ENCODE measurements around the gene BICC1.
"Not testable (repeated sequence)": the region's sequence is repeated elsewhere in the genome, so short reads cannot be mapped to it uniquely, and the experiment has no call there.

BICC1 gene

GRCh38 chr10:58856508-58857240 is 344.0 kb downstream of the BICC1 start:
- peak; percentile 73 to 95 for DNase-seq (ENCODE audit: low read depth in 1 of 2, low spot score in 1 of 2)
- peak; percentile 64; the same call in 1 of the 2 replicates for TF ChIP-seq JUND (IDR thresholded peaks at IDR 0.05; ENCODE audit: low read depth)
- in situ Hi-C loops (cut with HindIII; ENCODE audit: low pct_unique_long_range_greater_than_20kb, low sequenced_read_pairs), result no loop called here

GRCh38 chr10:58857251-58857805 is 344.7 kb downstream of the BICC1 start:
- no peak for TF ChIP-seq JUND (IDR thresholded peaks at IDR 0.05; ENCODE audit: low read depth)
- in situ Hi-C loops (cut with HindIII; ENCODE audit: low pct_unique_long_range_greater_than_20kb, low sequenced_read_pairs), result no loop called here
- DNase-seq (ENCODE audit: low read depth in 1 of 2, low spot score in 1 of 2), result no peak

- in situ Hi-C loops (cut with HindIII; ENCODE audit: low pct_unique_long_range_greater_than_20kb, low sequenced_read_pairs), result not testable (repeated sequence)
Observed at GRCh38 chr10:58858123-58858522, 345.5 kb downstream of the BICC1 start.

DNA sequence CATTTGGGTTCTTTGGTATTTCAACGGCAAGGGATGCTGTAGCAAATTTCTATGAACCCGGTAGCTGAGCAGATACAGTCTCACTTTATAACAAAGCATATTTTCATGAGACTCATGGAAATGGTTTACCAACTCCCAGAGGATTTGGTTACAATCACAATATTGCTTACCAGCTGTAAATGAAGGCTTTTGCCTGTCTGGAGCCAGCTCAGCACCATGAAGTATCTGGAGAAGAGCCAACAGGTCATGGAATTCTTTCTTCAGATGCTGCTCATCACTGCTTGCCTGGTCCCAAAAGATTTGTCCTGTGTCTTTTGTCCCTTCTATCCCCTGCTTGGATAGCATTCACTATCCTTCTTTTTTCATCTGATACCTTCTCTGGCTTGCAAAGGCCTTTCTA is 346.9 kb downstream of the BICC1 start:
- in situ Hi-C loops (cut with HindIII; ENCODE audit: low pct_unique_long_range_greater_than_20kb, low sequenced_read_pairs), result no loop called here
- DNase-seq (ENCODE audit: low read depth in 1 of 2, low spot score in 1 of 2), result no peak
- TF ChIP-seq JUND (IDR thresholded peaks at IDR 0.05; ENCODE audit: low read depth), result no peak

More at GRCh38 chr10:58858123-58858522, 345.5 kb downstream of the BICC1 start:
- DNase-seq (ENCODE audit: low read depth in 1 of 2, low spot score in 1 of 2), result not testable (repeated sequence)

GRCh38 chr10:58867683-58868082 is 355.0 kb downstream of the BICC1 start:
- in situ Hi-C loops (cut with HindIII; ENCODE audit: low pct_unique_long_range_greater_than_20kb, low sequenced_read_pairs), result no loop called here

DNA sequence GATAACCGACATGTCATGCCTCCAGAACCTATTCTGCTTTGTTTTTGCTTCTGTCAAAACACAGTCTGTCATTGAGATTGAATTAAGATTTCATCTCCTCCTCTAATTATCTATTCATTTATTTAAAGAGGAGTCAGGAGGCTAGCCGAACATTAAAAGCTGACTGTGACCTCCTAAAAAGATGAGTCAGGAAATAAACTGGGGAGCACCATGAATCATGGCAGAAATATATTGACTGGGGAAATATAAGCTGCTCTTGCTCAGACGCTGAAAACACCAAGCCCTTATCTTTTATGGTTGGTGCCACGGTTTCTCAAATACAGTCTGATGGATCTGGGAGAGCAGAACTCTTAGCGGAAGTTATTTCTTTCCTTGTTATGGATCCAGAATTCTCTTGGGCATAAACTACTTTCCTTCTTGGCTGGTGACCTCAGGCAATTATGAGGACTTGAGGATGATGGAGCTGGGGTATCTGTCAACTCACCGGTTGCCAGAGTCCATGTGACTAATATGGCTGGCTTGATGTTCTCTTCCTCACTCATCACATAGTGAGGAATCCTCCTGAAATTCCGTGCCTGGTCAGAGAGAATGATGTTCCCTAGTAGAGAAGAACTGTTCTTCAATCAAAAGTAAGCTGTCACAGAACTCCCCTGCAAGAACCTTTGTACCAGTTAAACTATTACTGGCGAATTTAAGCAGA is 356.2 kb downstream of the BICC1 start:
- in situ Hi-C loops (cut with HindIII; ENCODE audit: low pct_unique_long_range_greater_than_20kb, low sequenced_read_pairs), result no loop called here
- no peak for DNase-seq (ENCODE audit: low read depth in 1 of 2, low spot score in 1 of 2)
- no peak for TF ChIP-seq JUND (IDR thresholded peaks at IDR 0.05; ENCODE audit: low read depth)

More at GRCh38 chr10:58867683-58868082, 355.0 kb downstream of the BICC1 start:
- TF ChIP-seq JUND (IDR thresholded peaks at IDR 0.05; ENCODE audit: low read depth), result no peak
- no peak for DNase-seq (ENCODE audit: low read depth in 1 of 2, low spot score in 1 of 2)

DNA sequence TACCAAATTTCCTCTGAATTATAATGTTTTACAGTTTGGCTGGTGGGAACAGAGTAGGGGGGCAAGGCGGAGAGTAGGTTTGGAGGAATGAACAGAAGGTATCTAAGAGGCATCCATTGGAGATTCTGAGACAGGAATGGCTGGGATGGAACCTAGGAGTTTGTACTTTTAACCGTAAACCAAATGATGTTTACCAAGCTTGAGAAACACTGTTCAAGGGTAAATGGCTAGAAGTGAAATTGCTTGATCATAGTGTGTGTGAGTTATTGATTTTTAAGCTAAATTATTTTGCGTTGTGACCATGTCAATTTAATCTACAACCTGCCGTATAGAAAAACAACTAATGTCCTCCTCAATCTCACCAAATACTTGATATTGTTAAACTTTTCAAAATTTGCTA is 357.4 kb downstream of the BICC1 start:
- in situ Hi-C loops (cut with HindIII; ENCODE audit: low pct_unique_long_range_greater_than_20kb, low sequenced_read_pairs), result no loop called here
- no peak for DNase-seq (ENCODE audit: low read depth in 1 of 2, low spot score in 1 of 2)
- no peak for TF ChIP-seq JUND (IDR thresholded peaks at IDR 0.05; ENCODE audit: low read depth)

- in situ Hi-C loops (cut with HindIII; ENCODE audit: low pct_unique_long_range_greater_than_20kb, low sequenced_read_pairs), result no loop called here
- no peak for DNase-seq (ENCODE audit: low read depth in 1 of 2, low spot score in 1 of 2)
- TF ChIP-seq JUND (IDR thresholded peaks at IDR 0.05; ENCODE audit: low read depth), result no peak
Observed at GRCh38 chr10:58873161-58873560, 360.5 kb downstream of the BICC1 start.
